GM18511 (cell line): Measurements from ENCODE around the gene RUFY3.
"Not testable (repeated sequence)": the region's sequence is repeated elsewhere in the genome, so short reads cannot be mapped to it uniquely, and the experiment has no call there.

Source experiments
- ATAC-seq: cut with Tn5 transposase; IDR thresholded peaks from one replicate; pipeline ENCODE4 v1.9.1; 2021; ENCODE audit warnings: mild to moderate bottlenecking, moderate library complexity; ENCODE audit not compliant: unreplicated experiment

Gene RUFY3

GRCh38 chr4:70721747-70722146, at the start of gene RUFY3:
Gene RUFY3, plus strand, starts transcription at chr4:70721964. Its CDS starts 610 bp downstream, at chr4:70722574.
- ATAC-seq = no peak

- ATAC-seq = no peak
Observed at GRCh38 chr4:70674191-70674590, 47.6 kb upstream of the RUFY3 start.

- ATAC-seq = no peak
Observed at GRCh38 chr4:70674731-70675130, 47.0 kb upstream of the RUFY3 start.

GRCh38 chr4:70676554-70677090, 45.1 kb upstream of the RUFY3 start:
- ATAC-seq = no peak

- ATAC-seq = peak; percentile 81
Observed at GRCh38 chr4:70678383-70678999, 43.3 kb upstream of the RUFY3 start.

- no peak for ATAC-seq
Observed at GRCh38 chr4:70680934-70681333, 40.8 kb upstream of the RUFY3 start.

- peak; percentile 46 for ATAC-seq
Observed at GRCh38 chr4:70681704-70682103, 40.1 kb upstream of the RUFY3 start.

- ATAC-seq = peak; percentile 9
Observed at GRCh38 chr4:70682142-70682541, 39.6 kb upstream of the RUFY3 start.

- no peak for ATAC-seq
Observed at GRCh38 chr4:70687392-70687791, 34.4 kb upstream of the RUFY3 start.

GRCh38 chr4:70687821-70688794, 33.7 kb upstream of the RUFY3 start, which contains the start of gene UTP3:
Gene UTP3, plus strand, starts transcription at chr4:70688532. Its CDS starts 146 bp downstream, at chr4:70688678.
- ATAC-seq = peak; percentile 95

GRCh38 chr4:70688795-70689231, 33.0 kb upstream of the RUFY3 start:
- ATAC-seq = peak; percentile 1

- ATAC-seq = no peak
Observed at GRCh38 chr4:70691661-70692060, 30.1 kb upstream of the RUFY3 start.

GRCh38 chr4:70694633-70695032, 27.1 kb upstream of the RUFY3 start:
- not testable (repeated sequence) for ATAC-seq

GRCh38 chr4:70698435-70698834, 23.3 kb upstream of the RUFY3 start:
- not testable (repeated sequence) for ATAC-seq

- ATAC-seq = no peak
Observed at GRCh38 chr4:70700712-70701111, 21.1 kb upstream of the RUFY3 start.

- no peak for ATAC-seq
Observed at GRCh38 chr4:70701271-70701670, 20.5 kb upstream of the RUFY3 start.

- ATAC-seq = not testable (repeated sequence)
Observed at GRCh38 chr4:70702592-70702991, 19.2 kb upstream of the RUFY3 start.

- ATAC-seq = no peak
Observed at GRCh38 chr4:70703619-70704214, 18.0 kb upstream of the RUFY3 start.

- peak; percentile 71 for ATAC-seq
Observed at GRCh38 chr4:70704215-70704930, 17.4 kb upstream of the RUFY3 start.

GRCh38 chr4:70704931-70705182, 16.9 kb upstream of the RUFY3 start:
- peak; percentile 40 for ATAC-seq
